Activated T-helper 2 cell treated with anti-CD3 and anti-CD28 coated beads, Interferon-gamma antibody, Interleukin-2, Interleukin-4, amounts not matched to agents 10 μg/mL and 5 μg/mL and 100 μg/mL, durations not matched to agents 14 hours and 24 hours and 36 hours (primary cell): ENCODE measurements around the gene CACNA1G. TPM values are rescaled to one million over a fixed set of nuclear protein-coding genes. Genes with fewer than 3 reads are reported as not detected.

Source experiments
- DNase-seq: peaks from one replicate; pipeline ENCODE4 v3.0.0; 2021; ENCODE audit warnings: low spot score
- H3K27ac Mint-ChIP-seq: one replicate; pipeline ENCODE4 v1.8.0; 2021; ENCODE audit warnings: mixed read lengths
- H3K27me3 Mint-ChIP-seq: one replicate; pipeline ENCODE4 v1.8.0; 2021; ENCODE audit warnings: low read depth, mixed read lengths
- H3K36me3 Mint-ChIP-seq: one replicate; pipeline ENCODE4 v1.8.0; 2021; ENCODE audit warnings: low read depth, mixed read lengths
- H3K4me1 Mint-ChIP-seq: one replicate; pipeline ENCODE4 v1.8.0; 2021; ENCODE audit warnings: low read depth, mixed read lengths
- H3K4me3 Mint-ChIP-seq: one replicate; pipeline ENCODE4 v1.8.0; 2021; ENCODE audit warnings: low read depth, mild to moderate bottlenecking, moderate library complexity, mixed read lengths
- H3K9me3 Mint-ChIP-seq: one replicate; pipeline ENCODE4 v1.8.0; 2021; ENCODE audit warnings: mixed read lengths
- intact Hi-C: fragments of 100-400 bp; cut with micrococcal nuclease; formaldehyde crosslinking; loops from one replicate; pipeline ENCODE4 v1.15.1; 2023
- total RNA-seq: library from RNA; stranded (reverse); gene quantifications from 2 replicates; pipeline ENCODE4 v1.2.3, GENCODE V29; 2022

CACNA1G gene
- total RNA-seq, 1 donor from 2014 or later, result not detected

DNA sequence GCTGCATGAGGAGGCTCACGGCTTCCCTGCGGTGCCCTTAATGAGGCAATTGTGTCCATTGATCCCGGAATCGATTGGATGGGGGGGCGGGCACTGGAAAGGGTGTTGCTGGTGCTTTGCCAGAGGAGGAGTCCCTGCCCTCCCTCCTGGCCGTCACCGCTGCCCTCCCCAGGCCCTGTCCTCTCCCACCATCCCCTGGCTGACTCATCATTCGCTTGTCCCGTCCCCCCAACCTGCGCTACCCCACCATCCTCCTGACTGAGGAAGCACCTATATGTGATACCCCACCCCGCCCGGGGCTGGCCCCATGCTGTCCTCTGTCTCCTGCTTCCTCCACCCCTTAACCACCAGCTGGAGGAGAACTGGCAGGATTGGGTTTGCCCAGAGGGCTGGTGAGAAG, 20.8 kb downstream of the CACNA1G start:
- Mint-ChIP-seq H3K36me3 (no peaks in the 10 kb centered on the region), H3K4me1 (no peaks in the 10 kb centered on the region), H3K27me3 (peaks cover 17% of the 10 kb centered on the region), H3K27ac (no peak overlapping the region), H3K4me3 (no peak overlapping the region), H3K9me3 (no peaks in the 10 kb centered on the region)
- DNase-seq, result no peak
- intact Hi-C loops, result no loop called here

DNA sequence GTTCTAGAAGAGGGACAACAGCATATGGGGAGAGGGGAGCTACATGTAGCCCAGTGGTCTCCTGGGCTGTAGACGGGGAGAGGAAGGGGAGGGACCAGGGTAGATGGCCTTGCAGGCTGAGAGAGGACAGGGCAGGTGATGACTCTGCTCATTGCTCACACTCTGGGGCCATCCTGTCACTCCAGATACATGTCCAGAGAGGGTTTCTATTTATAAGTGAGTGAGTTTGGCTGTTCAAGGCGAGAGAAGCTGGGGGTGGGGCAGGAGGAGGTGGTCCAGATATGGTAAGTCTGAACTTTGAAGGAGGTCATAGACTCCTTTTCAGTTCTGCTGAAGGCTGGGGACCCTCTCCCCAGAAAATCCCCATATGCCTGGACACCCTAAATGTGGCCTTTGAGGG, 22.2 kb downstream of the CACNA1G start:
- H3K9me3 Mint-ChIP-seq, result no peaks in the 10 kb centered on the region
- H3K4me1 Mint-ChIP-seq, result no peaks in the 10 kb centered on the region
- H3K4me3 Mint-ChIP-seq, result no peak overlapping the region
- H3K36me3 Mint-ChIP-seq, result no peaks in the 10 kb centered on the region
- no peak for DNase-seq
- no peak overlapping the region for H3K27ac Mint-ChIP-seq
- H3K27me3 Mint-ChIP-seq, result peaks cover 17% of the 10 kb centered on the region
- intact Hi-C loops, result no loop called here

DNA sequence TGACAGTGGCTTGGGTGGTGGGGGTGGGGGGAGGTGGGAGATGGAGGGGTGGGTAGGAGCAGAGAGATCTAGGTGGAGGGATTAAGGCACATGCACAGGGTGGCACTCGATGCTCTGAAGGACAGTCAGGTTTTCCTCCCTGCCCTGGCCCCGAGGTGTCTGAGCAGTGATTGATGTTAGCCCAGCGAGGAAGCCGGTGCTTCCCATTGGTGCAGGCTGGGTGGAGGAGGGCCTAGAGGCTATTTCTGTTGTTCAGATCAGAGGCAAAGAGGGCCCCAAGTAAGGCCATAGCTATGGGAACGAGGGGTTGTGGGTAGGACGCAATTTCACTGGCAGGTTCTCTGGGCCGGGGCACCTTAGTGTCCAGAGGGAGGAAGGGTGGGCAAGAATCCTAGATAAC, 23.1 kb downstream of the CACNA1G start:
- no peaks in the 10 kb centered on the region for H3K4me1 Mint-ChIP-seq
- H3K4me3 Mint-ChIP-seq, result no peak overlapping the region
- intact Hi-C loops, result no loop called here
- H3K27me3 Mint-ChIP-seq, result peaks cover 16% of the 10 kb centered on the region
- DNase-seq, result no peak
- no peaks in the 10 kb centered on the region for H3K36me3 Mint-ChIP-seq
- no peaks in the 10 kb centered on the region for H3K9me3 Mint-ChIP-seq
- H3K27ac Mint-ChIP-seq, result no peak overlapping the region

DNA sequence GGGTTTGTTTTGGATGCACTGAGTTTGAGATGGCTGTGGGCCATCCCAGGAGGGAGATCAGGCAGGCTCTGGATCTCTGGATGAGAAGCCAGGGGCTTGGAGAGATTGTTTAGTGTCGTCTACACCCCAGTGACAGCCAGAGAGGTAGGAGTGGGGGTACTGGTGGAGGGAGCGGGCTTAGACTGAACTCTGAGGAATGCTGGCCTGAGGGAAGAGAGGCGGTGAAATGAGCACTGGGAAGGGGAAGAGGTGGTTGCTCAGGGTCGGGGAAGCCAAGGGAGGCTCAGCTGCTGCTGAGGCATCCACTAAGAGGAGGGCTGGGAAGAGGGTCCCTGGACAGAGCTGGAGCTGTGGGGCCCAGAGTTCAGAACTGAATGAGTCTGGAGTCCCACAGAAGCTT, 23.6 kb downstream of the CACNA1G start:
- Mint-ChIP-seq H3K27ac (no peak overlapping the region), H3K9me3 (no peaks in the 10 kb centered on the region), H3K4me1 (no peaks in the 10 kb centered on the region), H3K27me3 (peaks cover 13% of the 10 kb centered on the region), H3K36me3 (no peaks in the 10 kb centered on the region), H3K4me3 (no peak overlapping the region)
- intact Hi-C loops, result no loop called here
- DNase-seq, result no peak

DNA sequence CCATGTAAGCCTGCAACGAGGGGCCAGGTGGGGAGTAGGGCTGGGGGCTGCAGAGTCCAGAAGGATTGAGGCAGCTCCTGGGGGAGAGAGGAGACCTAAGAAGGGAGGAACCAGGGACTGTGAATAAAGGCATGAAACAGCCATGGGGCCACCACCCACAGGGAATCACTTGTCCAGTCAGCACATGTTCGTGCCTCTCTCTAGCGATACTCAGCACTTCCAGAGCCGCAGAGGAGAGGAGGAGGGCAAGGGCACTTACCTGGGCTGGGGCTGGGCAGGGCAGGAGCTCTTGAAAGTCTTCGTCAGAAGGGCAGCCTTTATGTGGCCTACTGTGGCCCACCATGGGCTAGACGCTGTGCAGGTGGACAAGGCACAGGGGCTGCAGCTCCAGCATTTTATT, 24.2 kb downstream of the CACNA1G start:
- no peaks in the 10 kb centered on the region for H3K36me3 Mint-ChIP-seq
- intact Hi-C loops, result no loop called here
- DNase-seq, result no peak
- H3K27me3 Mint-ChIP-seq, result peaks cover 13% of the 10 kb centered on the region
- no peaks in the 10 kb centered on the region for H3K4me1 Mint-ChIP-seq
- H3K27ac Mint-ChIP-seq, result no peak overlapping the region
- H3K9me3 Mint-ChIP-seq, result no peaks in the 10 kb centered on the region
- H3K4me3 Mint-ChIP-seq, result no peak overlapping the region

DNA sequence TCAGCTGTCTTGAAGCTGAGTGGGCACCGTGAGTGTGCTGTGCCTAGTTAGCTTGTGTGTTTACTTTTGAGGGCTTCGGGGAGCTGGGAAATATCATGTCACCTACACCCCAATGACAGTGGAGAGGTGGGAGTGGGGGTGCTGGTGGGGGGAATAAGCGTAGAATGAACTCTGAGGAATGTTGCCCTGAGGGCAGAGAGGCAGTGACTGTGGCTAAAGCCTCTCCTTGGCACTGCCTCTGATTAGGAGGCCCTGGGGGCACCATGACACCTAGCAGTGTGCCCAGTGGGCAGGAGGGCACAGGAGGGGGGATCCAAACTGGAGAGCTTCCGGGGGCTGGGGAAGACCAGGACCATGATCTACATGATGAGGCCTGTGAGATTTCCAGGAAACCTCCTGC, 24.8 kb downstream of the CACNA1G start:
- Mint-ChIP-seq H3K27ac (no peak overlapping the region), H3K36me3 (no peaks in the 10 kb centered on the region), H3K4me3 (no peak overlapping the region), H3K27me3 (peaks cover 13% of the 10 kb centered on the region), H3K9me3 (no peaks in the 10 kb centered on the region), H3K4me1 (no peaks in the 10 kb centered on the region)
- DNase-seq, result no peak
- intact Hi-C loops, result no loop called here

DNA sequence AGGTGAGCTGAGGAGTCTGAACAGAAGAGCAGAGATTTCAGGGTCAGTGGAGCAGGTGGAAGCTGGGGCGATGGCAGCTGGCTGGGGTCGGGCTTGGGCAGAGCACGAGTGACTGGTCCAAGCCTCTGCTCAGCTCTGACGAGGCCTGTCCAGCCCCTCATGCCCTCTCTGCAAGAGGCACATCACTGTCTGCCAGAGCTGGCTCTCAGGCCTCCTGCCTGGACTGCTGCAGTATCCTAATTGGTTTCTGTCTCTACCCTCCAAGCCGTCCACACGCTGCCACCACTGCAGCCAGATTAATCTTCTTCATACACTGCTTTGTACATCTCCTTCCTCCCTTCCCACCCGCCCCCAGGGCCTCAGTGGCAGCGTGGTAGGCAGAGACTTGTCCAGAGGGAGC, 25.4 kb downstream of the CACNA1G start:
- H3K27ac Mint-ChIP-seq, result no peak overlapping the region
- no peak for DNase-seq
- H3K4me1 Mint-ChIP-seq, result no peaks in the 10 kb centered on the region
- intact Hi-C loops, result no loop called here
- peaks cover 13% of the 10 kb centered on the region for H3K27me3 Mint-ChIP-seq
- no peaks in the 10 kb centered on the region for H3K9me3 Mint-ChIP-seq
- no peak overlapping the region for H3K4me3 Mint-ChIP-seq
- H3K36me3 Mint-ChIP-seq, result no peaks in the 10 kb centered on the region

DNA sequence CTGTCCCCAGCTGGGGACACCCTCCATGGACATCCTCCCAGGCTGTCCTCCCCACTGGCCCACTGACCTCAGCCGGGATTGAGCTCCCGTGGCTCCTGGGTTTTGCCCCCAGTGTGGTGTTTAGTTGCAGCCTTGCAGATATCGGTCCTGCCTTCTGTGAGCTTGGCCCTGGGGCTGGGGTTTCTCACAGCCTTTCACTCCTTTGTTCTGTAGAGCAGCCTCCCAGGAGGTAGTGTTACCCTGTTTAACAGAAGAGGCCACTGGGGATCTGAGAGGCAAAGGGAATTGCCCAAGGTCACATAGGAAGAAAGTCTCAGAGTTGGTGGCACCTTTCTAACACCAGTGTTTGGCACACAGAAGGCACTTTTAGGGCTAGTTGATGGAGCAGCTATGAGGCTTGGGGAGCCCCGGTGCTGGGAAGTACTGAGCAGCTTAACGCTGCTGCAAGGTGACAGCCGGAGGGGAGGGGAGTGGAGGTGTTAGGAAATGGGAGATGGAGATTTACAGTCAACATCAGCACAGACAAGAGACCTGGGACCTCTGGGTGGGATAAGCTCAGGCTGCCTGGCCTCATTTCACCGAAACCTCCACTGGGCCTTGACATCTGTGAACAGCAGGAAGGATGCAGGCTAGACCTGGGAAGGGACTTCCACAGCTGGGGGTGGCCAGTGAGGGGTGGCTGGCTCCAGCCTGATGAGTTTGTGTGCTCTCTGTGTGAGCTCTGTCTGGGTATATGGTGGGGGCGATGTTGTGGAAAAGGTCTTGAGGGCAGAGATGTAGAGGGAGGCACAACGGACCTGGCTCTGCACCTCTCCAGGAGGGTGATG, 26.1 kb downstream of the CACNA1G start:
- Mint-ChIP-seq H3K27ac (no peak overlapping the region), H3K27me3 (peaks cover 13% of the 10 kb centered on the region), H3K4me1 (no peaks in the 10 kb centered on the region), H3K9me3 (no peaks in the 10 kb centered on the region), H3K36me3 (no peaks in the 10 kb centered on the region), H3K4me3 (no peak overlapping the region)
- no peak for DNase-seq
- intact Hi-C loops, result no loop called here

DNA sequence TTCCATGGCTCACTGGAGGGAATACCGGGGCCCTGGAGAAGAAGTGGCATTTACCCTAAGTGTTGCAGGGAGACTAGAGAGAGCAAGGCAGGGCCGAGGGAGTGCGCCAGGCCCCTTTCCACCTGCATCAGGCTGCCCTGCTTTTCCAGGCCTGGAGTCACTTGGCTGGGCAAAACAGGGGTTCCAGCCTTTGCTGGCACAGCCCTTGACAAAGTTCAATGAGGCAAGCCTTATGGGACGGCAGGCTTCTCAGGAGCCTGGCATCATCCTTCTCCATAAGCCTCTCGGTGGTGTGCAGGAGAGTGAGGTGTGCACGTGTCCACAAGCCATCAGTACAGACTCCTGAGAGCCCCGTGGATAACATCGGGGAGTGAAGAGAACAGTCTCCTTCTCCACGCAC, 27.1 kb downstream of the CACNA1G start:
- Mint-ChIP-seq H3K9me3 (no peaks in the 10 kb centered on the region), H3K27me3 (peaks cover 12% of the 10 kb centered on the region), H3K4me1 (no peaks in the 10 kb centered on the region), H3K36me3 (no peaks in the 10 kb centered on the region), H3K27ac (no peak overlapping the region), H3K4me3 (no peak overlapping the region)
- intact Hi-C loops, result no loop called here
- DNase-seq, result no peak

DNA sequence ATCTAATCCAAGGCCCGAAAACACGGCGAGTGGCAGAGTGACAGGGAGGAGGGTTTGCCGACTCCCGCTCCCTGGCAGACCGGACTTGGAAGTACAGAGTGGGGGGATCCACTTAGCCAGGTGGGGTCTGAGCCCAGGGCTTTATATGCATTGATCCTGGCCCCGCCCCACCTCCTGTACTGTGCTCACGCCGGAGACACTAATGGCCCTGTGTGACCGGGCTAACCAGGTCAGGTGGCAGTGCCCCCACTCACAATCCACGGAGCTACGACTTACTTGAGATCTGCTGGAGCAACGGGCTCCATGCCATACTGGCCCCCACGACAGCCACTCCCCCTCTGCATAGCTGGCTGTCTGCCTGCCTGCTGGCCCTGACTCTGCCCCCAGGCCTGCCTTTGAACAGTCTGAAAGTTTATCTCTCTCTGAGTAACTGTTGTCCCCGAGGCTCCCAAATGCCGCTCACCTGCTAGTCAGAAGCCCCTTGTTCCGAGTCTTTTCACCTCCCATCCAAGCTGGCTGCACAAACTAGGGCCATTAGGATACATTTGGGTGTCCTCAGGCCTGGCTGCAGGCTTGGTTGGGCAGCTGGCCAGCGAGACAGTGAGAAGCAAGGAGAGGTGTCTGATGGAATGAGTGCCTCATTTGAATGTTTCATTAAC, 28.0 kb downstream of the CACNA1G start:
- H3K27ac Mint-ChIP-seq, result no peak overlapping the region
- H3K27me3 Mint-ChIP-seq, result peaks cover 6% of the 10 kb centered on the region
- H3K4me3 Mint-ChIP-seq, result no peak overlapping the region
- H3K4me1 Mint-ChIP-seq, result no peaks in the 10 kb centered on the region
- H3K36me3 Mint-ChIP-seq, result no peaks in the 10 kb centered on the region
- H3K9me3 Mint-ChIP-seq, result no peaks in the 10 kb centered on the region
- intact Hi-C loops, result no loop called here
- DNase-seq, result no peak

DNA sequence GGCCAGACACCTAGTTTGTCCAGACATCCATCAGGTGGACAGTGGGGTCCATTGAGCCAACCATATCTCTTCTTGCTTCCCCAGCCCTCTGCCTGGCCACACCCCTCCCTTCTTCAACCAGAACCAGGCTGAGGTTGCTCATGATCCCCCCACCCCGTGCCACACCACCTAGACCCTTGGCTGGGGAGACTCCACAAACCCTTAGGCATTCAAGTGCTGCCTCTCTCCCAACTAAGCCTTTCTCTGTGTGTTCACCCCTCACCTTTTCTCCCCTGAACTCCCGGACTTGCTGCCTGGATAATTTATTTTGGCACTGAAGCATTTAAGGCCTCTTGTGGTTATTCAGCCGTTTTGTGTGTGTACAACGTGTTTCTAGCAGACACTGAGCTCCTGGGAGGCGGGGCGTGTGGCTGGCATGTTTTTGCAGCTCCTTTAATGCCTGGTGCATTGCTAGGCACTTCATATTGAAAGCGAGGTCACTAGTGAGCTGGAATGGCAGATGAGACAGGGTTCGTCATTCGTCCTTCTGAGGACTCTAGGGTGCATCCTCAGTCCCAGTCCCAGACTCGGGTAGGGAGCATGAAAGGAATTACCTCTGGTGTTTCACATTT, 28.7 kb downstream of the CACNA1G start:
- Mint-ChIP-seq H3K9me3 (no peaks in the 10 kb centered on the region), H3K4me1 (no peaks in the 10 kb centered on the region), H3K36me3 (no peaks in the 10 kb centered on the region)

DNA sequence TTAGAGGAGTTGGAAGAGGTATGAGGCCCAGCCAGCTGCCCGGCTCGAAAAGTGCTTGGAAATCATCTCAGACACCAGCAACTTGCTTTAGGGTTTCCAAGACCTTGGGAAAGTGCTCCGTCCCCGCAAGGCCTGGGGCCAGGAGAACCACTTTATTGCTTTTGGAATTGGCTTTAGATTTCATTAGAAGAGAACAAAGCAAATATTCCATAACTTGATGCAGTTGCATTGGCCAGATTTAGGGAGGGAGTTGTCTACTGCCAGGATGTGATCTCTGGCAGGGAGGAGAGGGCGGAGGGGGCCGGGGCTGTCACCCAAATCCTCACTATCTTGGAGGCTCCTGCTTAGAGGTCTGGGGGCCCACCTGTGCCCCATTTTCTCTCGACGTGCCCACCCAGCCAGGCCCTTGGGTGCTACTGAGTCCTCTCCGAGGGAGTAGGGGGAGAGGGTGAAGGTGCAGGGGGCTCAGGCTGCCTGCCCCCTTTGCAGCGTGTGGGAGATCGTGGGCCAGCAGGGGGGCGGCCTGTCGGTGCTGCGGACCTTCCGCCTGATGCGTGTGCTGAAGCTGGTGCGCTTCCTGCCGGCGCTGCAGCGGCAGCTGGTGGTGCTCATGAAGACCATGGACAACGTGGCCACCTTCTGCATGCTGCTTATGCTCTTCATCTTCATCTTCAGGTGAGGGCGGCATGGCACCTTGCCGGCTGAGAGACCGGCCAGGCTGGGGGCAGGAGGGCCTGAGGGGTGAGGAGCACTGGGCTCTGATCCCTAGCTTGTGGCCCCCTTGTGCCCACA, 30.6 kb downstream of the CACNA1G start:
- no peak overlapping the region for H3K27ac Mint-ChIP-seq
- H3K4me1 Mint-ChIP-seq, result no peaks in the 10 kb centered on the region
- H3K4me3 Mint-ChIP-seq, result no peak overlapping the region
- intact Hi-C loops, result no loop called here
- no peak for DNase-seq
- H3K36me3 Mint-ChIP-seq, result no peaks in the 10 kb centered on the region
- H3K9me3 Mint-ChIP-seq, result no peaks in the 10 kb centered on the region
- H3K27me3 Mint-ChIP-seq, result no peaks in the 10 kb centered on the region

More for the DNA sequence above, 28.7 kb downstream of the CACNA1G start:
- Mint-ChIP-seq H3K27me3 (peaks cover 2% of the 10 kb centered on the region), H3K4me3 (no peak overlapping the region), H3K27ac (no peak overlapping the region)
- DNase-seq, result no peak
- intact Hi-C loops, result no loop called here
